ENCODE measurements around the gene LCAT. TPM values are rescaled to one million over a fixed set of nuclear protein-coding genes. Genes with fewer than 3 reads are reported as not detected.

Gene LCAT
- polyA plus RNA-seq, 1 of the 3 experiments (the other 2 are of a cell fraction): 11.1 TPM

GRCh38 chr16:67928147-67928546 is 15.8 kb downstream of the LCAT start:
- H3K4me1 ChIP-seq (ENCODE audit: control insufficient read depth in 1 of 2, insufficient read depth in 2 of 2, low read depth in 1 of 2, low read length in 1 of 2): peaks cover 0 to 4% of the 10 kb centered on the region in 2 experiments; a peak in 1 of 4 replicates
- H3K79me2 ChIP-seq (ENCODE audit: insufficient read depth): no peaks in the 10 kb centered on the region
- H3K9me3 ChIP-seq: no peaks in the 10 kb centered on the region
- H3K4me3 ChIP-seq (ENCODE audit: low read depth in 2 of 2, low read length in 1 of 2): no peak overlapping the region; a peak in 1 of 4 replicates
- no peaks in the 10 kb centered on the region for H3K27me3 ChIP-seq (ENCODE audit: insufficient read depth)
- peaks cover 13% of the 10 kb centered on the region for H4K20me1 ChIP-seq (ENCODE audit: insufficient read depth)
- H3K9me2 ChIP-seq: no peaks in the 10 kb centered on the region
- H3K9ac ChIP-seq: no peak overlapping the region
- TF ChIP-seq MEF2A (IDR thresholded peaks at IDR 0.05; ENCODE audit: borderline replicate concordance, low read depth) (no peak), JUND (IDR thresholded peaks at IDR 0.05) (no peak), TEAD4 (IDR thresholded peaks at IDR 0.05; ENCODE audit: borderline replicate concordance, insufficient read depth) (no peak), CTCF (IDR thresholded peaks at IDR 0.05) (no peak), USF1 (IDR thresholded peaks at IDR 0.05; ENCODE audit: borderline replicate concordance, low read depth) (no peak), REST (IDR thresholded peaks at IDR 0.05; ENCODE audit: low read depth, low read length) (no peak), FOXJ3 (CRISPR knock-in tag; IDR thresholded peaks at IDR 0.05) (no peak), FOSL2 (IDR thresholded peaks at IDR 0.05; ENCODE audit: borderline replicate concordance, low read depth) (no peak)
- ChIA-PET POLR2A (interaction anchor here (1.3 kb wide), 1 partner anchor 44 kb away, joined by 5 read pairs; the partner anchor contains the start of gene NRN1L), CTCF (interaction anchor here (0.9 to 28.1 kb wide), 21 partner anchors 8 to 407 kb away, joined by 3 to 564 read pairs (median 7); partner anchors contain the start of genes CENPT, EDC4, NRN1L and PSKH1)
- peaks cover 0 to 44% of the 10 kb centered on the region in 2 experiments for H3K36me3 ChIP-seq (replicated peaks in 1 of 2; ENCODE audit: control insufficient read depth in 1 of 2, insufficient read depth in 2 of 2, low read length in 1 of 2)
- WGBS (ENCODE audit: low lambda C conversion rate): 56% methylated on average over 4 of the region's 7 CpGs
- no peak overlapping the region for H2AFZ ChIP-seq (ENCODE audit: low read depth)
- H3F3A ChIP-seq (replicated peaks; ENCODE audit: insufficient read depth): no peaks in the 10 kb centered on the region
- DNase-seq: no peak
- H3K4me2 ChIP-seq: no peak overlapping the region
- H3K27ac ChIP-seq (ENCODE audit: low read depth in 2 of 2, low read length in 1 of 2): no peak overlapping the region

All from SK-N-SH (cell line).